ENCODE results near the gene POLA2.
A peak's percentile ranks its signal among the peaks of the same experiment; 100 is the strongest.

POLA2 gene

GRCh38 chr11:65290448-65291165 lies 28.8 kb downstream of the POLA2 start:
- TF ChIP-seq, protein P1, sequence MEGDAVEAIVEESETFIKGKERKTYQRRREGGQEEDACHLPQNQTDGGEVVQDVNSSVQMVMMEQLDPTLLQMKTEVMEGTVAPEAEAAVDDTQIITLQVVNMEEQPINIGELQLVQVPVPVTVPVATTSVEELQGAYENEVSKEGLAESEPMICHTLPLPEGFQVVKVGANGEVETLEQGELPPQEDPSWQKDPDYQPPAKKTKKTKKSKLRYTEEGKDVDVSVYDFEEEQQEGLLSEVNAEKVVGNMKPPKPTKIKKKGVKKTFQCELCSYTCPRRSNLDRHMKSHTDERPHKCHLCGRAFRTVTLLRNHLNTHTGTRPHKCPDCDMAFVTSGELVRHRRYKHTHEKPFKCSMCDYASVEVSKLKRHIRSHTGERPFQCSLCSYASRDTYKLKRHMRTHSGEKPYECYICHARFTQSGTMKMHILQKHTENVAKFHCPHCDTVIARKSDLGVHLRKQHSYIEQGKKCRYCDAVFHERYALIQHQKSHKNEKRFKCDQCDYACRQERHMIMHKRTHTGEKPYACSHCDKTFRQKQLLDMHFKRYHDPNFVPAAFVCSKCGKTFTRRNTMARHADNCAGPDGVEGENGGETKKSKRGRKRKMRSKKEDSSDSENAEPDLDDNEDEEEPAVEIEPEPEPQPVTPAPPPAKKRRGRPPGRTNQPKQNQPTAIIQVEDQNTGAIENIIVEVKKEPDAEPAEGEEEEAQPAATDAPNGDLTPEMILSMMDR (IDR thresholded peaks at IDR 0.05; ENCODE audit: low read depth, low read length), result no peak
- DNase-seq (ENCODE audit: extremely low read depth, low read depth), result peak; percentile 99

DNA sequence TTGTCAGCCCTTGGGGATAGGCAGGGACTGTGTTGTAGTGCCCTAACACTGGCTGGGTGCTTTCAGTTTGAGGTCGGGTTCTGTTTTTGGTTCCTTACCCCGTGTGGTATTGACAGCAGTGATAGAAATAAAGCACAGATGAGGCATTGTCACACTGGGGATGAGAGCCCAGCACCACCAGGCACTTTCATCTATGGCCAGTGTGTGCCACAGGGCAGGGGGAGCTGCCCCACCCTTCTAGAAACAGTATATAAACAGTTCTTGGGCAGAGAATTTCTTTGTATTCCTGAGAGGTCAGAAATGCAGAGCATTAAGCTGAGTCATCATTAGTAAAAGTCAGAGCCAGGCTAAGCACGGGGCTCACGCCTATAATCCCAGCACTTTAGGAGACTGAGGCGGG lies 29.9 kb downstream of the POLA2 start:
- TF ChIP-seq, protein P1 (IDR thresholded peaks at IDR 0.05; ENCODE audit: low read depth, low read length), result no peak
- no peak for DNase-seq (ENCODE audit: extremely low read depth, low read depth)

DNA sequence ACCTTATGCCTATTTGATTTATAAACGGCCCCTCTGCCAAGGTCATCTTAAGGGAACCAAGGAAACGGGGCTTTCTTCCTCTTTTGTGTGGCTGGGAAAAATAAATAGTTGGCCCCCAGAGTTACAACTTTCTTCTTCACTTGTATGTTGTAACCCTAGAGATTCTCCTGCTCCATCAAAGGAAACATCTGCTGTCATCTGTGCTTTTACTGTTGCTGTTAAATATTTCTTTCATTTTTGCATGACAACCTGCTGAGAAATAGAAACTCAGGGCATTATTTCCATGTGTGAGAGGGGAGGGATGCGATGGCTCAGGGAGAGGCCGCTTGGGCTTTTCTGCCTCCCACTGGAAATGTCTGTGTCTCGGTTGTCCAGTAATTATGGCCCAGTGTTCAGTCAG lies 31.1 kb downstream of the POLA2 start:
- TF ChIP-seq, protein P1 (IDR thresholded peaks at IDR 0.05; ENCODE audit: low read depth, low read length), result no peak
- DNase-seq (ENCODE audit: extremely low read depth, low read depth), result no peak

DNA sequence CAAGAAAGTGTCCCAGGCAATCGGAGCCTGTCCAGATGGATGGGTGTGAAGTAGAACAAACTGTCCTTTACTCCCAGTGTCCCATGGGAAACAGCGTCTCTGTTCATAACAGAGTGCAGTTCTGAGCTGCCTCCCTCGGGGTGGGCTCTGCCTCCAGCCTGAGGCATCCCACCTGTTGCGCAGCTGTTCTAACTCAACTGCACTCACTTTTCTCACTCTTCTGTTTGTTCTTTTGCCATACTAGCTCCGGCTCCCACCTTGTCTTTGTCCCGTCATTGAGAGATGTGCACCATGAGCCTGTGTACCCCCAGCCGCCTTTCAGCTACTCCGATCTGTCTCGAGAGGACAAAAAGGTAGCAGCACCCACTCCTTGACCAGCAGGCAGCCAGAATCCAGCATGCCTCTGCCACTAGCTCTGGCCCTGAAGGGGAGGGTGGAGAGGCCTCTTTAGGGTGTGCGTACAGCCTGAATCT lies 32.2 kb downstream of the POLA2 start:
- TF ChIP-seq, protein P1 (IDR thresholded peaks at IDR 0.05; ENCODE audit: low read depth, low read length), result no peak
- no peak for DNase-seq (ENCODE audit: extremely low read depth, low read depth)

DNA sequence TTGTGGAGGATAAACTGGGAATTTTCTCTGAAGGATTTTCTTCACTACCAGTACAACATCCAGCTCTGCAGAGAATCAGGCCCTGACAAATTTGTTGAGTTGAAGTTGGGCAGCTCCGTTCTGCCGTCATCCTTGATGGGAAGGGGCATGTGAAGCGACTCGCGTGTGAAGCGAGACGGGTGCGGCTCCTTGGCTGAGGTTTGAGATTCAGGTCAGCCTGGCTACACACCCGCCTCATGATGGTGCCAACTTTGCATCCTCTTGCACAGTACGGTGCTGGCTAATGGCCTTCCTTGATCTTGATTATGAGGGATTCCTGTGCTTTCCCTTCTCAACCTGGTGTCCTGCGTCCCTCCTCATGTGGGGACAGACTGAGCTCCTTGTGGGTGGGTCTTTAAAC lies 33.2 kb downstream of the POLA2 start:
- TF ChIP-seq, protein P1 (IDR thresholded peaks at IDR 0.05; ENCODE audit: low read depth, low read length), result no peak
- DNase-seq (ENCODE audit: extremely low read depth, low read depth), result no peak

GRCh38 chr11:65295571-65296341 lies 34.0 kb downstream of the POLA2 start:
- TF ChIP-seq, protein P1 (IDR thresholded peaks at IDR 0.05; ENCODE audit: low read depth, low read length), result no peak
- no peak for DNase-seq (ENCODE audit: extremely low read depth, low read depth)

DNA sequence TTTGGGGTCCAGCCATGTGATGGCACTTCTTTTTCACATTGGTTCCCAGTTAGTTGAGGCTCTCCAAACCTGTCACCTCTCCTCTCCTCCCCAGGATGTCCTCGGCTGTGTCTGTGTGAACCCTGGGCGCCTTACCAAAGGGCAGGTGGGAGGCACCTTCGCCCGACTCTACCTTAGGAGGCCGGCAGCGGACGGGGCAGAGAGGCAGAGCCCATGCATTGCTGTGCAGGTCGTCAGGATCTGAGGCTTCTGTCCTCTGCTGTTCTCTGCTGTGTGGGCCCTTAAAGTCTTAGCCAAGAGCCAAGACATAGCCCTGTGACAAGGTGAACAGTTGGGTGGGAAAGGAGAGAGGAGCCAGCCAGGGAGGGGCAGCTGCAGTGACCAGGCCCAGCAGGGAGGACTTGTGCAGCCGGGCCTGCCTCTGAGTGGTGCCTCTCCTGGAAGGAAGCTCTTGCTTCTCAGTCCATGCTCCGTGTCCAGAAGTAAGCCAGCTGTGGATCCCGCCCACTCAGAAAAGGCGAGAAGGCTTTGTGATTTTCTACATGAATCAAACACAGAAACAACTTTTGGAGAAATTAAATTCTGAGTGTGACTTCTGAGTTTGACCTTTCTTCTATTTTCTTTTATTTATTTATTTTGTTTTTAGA lies 35.4 kb downstream of the POLA2 start:
- DNase-seq (ENCODE audit: extremely low read depth, low read depth), result no peak
- TF ChIP-seq, protein P1 (IDR thresholded peaks at IDR 0.05; ENCODE audit: low read depth, low read length), result no peak
